ENCODE data around the gene TRIML1.

DNA sequence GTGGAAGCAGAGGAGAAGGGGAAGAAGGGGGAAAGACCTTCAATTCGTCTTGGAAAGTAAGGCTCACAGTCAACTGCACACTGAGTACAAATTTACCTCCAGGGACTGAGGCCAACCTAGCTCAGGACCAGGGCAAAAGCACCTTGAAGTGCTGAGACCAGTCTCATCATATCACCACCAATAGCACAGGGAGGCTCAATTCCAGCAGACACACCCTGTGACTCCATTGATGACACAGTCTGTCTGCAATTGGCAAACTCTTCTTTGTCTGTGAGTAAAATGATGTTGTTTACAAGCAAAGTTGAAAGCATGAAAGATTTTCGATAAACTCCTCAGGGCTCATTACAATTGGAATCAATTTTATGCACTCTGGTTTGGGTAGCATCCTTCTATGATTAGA, 32.3 kb downstream of the TRIML1 start:
- TF ChIP-seq TAF1 (IDR thresholded peaks at IDR 0.05; ENCODE audit: borderline replicate concordance, insufficient read depth, low read length) (no peak), POLR2AphosphoS5 (IDR thresholded peaks at IDR 0.05; ENCODE audit: low read depth, low read length) (no peak)
- TF ChIP-seq, protein P1, sequence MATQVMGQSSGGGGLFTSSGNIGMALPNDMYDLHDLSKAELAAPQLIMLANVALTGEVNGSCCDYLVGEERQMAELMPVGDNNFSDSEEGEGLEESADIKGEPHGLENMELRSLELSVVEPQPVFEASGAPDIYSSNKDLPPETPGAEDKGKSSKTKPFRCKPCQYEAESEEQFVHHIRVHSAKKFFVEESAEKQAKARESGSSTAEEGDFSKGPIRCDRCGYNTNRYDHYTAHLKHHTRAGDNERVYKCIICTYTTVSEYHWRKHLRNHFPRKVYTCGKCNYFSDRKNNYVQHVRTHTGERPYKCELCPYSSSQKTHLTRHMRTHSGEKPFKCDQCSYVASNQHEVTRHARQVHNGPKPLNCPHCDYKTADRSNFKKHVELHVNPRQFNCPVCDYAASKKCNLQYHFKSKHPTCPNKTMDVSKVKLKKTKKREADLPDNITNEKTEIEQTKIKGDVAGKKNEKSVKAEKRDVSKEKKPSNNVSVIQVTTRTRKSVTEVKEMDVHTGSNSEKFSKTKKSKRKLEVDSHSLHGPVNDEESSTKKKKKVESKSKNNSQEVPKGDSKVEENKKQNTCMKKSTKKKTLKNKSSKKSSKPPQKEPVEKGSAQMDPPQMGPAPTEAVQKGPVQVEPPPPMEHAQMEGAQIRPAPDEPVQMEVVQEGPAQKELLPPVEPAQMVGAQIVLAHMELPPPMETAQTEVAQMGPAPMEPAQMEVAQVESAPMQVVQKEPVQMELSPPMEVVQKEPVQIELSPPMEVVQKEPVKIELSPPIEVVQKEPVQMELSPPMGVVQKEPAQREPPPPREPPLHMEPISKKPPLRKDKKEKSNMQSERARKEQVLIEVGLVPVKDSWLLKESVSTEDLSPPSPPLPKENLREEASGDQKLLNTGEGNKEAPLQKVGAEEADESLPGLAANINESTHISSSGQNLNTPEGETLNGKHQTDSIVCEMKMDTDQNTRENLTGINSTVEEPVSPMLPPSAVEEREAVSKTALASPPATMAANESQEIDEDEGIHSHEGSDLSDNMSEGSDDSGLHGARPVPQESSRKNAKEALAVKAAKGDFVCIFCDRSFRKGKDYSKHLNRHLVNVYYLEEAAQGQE (IDR thresholded peaks at IDR 0.05; ENCODE audit: insufficient read depth in 1 of 2, low read depth in 2 of 2, low read length in 2 of 2), result no peak

All from PFSK-1 (cell line).